Osteocyte (in vitro differentiated cells): Measurements from ENCODE around the gene FREM2. TPM values are rescaled to one million over a fixed set of nuclear protein-coding genes. Genes with fewer than 3 reads are reported as not detected.

Experiments used
- DNase-seq: peaks from one replicate; pipeline ENCODE4 v3.0.0; 2021; ENCODE audit warnings: mixed read lengths; ENCODE audit not compliant: unreplicated experiment; ENCODE audit errors: extremely low spot score
- H3K27ac Mint-ChIP-seq: one replicate; pipeline ENCODE4 v1.8.0; 2021; ENCODE audit warnings: mild to moderate bottlenecking, mixed read lengths; ENCODE audit not compliant: unreplicated experiment
- H3K27me3 Mint-ChIP-seq: one replicate; pipeline ENCODE4 v1.8.0; 2021; ENCODE audit warnings: mixed read lengths; ENCODE audit not compliant: unreplicated experiment
- H3K36me3 Mint-ChIP-seq: one replicate; pipeline ENCODE4 v1.8.0; 2021; ENCODE audit warnings: mixed read lengths; ENCODE audit not compliant: unreplicated experiment
- H3K4me1 Mint-ChIP-seq: one replicate; pipeline ENCODE4 v1.8.0; 2021; ENCODE audit warnings: mixed read lengths; ENCODE audit not compliant: unreplicated experiment
- H3K4me3 Mint-ChIP-seq: one replicate; pipeline ENCODE4 v1.8.0; 2021; ENCODE audit warnings: mild to moderate bottlenecking, moderate library complexity, mixed read lengths; ENCODE audit not compliant: unreplicated experiment
- H3K9me3 Mint-ChIP-seq: one replicate; pipeline ENCODE4 v1.8.0; 2021; ENCODE audit warnings: mixed read lengths; ENCODE audit not compliant: unreplicated experiment
- CTCF ChIP-seq: fragments of 200-600 bp; sonication (generic); IDR thresholded peaks from 2 replicates; pipeline ENCODE4 v1.5.0; 2021; ENCODE audit warnings: antibody characterized with exemption, mild to moderate bottlenecking, moderate library complexity
- total RNA-seq: library from RNA; stranded (reverse); gene quantifications from 2 replicates; pipeline ENCODE4 v1.2.1, GENCODE V29; 2021

FREM2 gene
- total RNA-seq, 1 donor from 2014 or later, result 0.30 TPM

GRCh38 chr13:38693641-38694040 lies 6.8 kb downstream of the FREM2 start:
- TF ChIP-seq CTCF, result no peak
- H3K27me3 Mint-ChIP-seq, result peaks cover 17% of the 10 kb centered on the region
- H3K36me3 Mint-ChIP-seq, result no peaks in the 10 kb centered on the region
- no peaks in the 10 kb centered on the region for H3K9me3 Mint-ChIP-seq
- no peaks in the 10 kb centered on the region for H3K4me1 Mint-ChIP-seq
- DNase-seq, result no peak
- H3K4me3 Mint-ChIP-seq, result no peak overlapping the region
- no peak overlapping the region for H3K27ac Mint-ChIP-seq

- Mint-ChIP-seq H3K36me3 (no peaks in the 10 kb centered on the region), H3K27ac (no peak overlapping the region), H3K4me3 (no peak overlapping the region), H3K9me3 (no peaks in the 10 kb centered on the region), H3K4me1 (no peaks in the 10 kb centered on the region), H3K27me3 (peaks cover 29% of the 10 kb centered on the region)
- TF ChIP-seq CTCF, result no peak
- no peak for DNase-seq
These were observed 10.3 kb downstream of the FREM2 start for GRCh38 chr13:38697197-38697596.

DNA sequence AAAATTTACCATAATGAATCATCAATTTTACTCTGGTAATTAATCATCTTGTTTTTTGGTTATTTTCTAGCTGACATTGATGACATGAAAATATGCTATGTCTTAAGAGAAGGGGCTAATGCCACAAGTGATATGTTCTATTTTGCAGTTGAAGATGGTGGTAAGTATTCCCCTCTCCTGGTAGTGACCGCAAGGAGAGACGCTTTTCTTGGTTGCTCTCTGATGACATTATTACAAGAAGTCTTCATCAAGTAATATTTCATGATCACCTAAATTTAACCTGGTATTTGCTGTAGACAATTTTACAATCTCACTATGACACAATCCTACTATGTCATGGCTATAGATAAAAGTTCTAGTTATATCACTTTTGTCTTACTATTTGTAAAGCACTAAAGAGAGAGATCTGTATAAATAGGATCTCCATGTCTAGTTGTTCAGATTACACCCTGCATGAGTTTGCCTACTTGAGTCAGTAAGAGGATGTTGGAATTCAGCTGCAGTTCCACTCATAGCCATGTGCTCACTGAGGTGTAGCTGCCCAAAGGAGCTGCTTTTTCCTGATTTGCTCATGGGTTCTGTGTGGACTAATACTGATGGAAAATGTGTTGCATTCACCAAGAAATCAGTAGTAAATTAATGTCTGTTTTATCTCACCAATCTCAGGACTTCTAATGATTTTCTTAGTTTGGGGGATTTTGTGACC lies 10.9 kb downstream of the FREM2 start:
- Mint-ChIP-seq H3K4me3 (no peak overlapping the region), H3K9me3 (no peaks in the 10 kb centered on the region), H3K27ac (no peak overlapping the region), H3K4me1 (no peaks in the 10 kb centered on the region), H3K27me3 (peaks cover 29% of the 10 kb centered on the region), H3K36me3 (no peaks in the 10 kb centered on the region)
- no peak for DNase-seq
- TF ChIP-seq CTCF, result no peak

GRCh38 chr13:38700051-38700450 lies 13.2 kb downstream of the FREM2 start:
- Mint-ChIP-seq H3K4me3 (no peak overlapping the region), H3K27ac (no peak overlapping the region), H3K9me3 (no peaks in the 10 kb centered on the region), H3K4me1 (no peaks in the 10 kb centered on the region), H3K36me3 (no peaks in the 10 kb centered on the region), H3K27me3 (peaks cover 26% of the 10 kb centered on the region)
- TF ChIP-seq CTCF, result no peak
- DNase-seq, result no peak

- TF ChIP-seq CTCF, result no peak
- Mint-ChIP-seq H3K27ac (no peak overlapping the region), H3K27me3 (peaks cover 22% of the 10 kb centered on the region), H3K4me1 (no peaks in the 10 kb centered on the region), H3K9me3 (no peaks in the 10 kb centered on the region), H3K36me3 (no peaks in the 10 kb centered on the region), H3K4me3 (no peak overlapping the region)
- no peak for DNase-seq
These were observed 15.8 kb downstream of the FREM2 start for GRCh38 chr13:38702669-38703068.
